ENCODE results near the gene SPTBN4. TPM values are rescaled to one million over a fixed set of nuclear protein-coding genes. Genes with fewer than 3 reads are reported as not detected.

The SPTBN4 gene
- total and polyA plus RNA-seq, 2 of the 4 experiments (the other 2 are of a cell fraction) = 0.72 to 0.91 TPM

GRCh38 chr19:40493778-40494177 is 27.0 kb downstream of the SPTBN4 start:
- Histone ChIP-seq H3K4me1 (ENCODE audit: control insufficient read depth, insufficient read depth, low read length) (no peaks in the 10 kb centered on the region), H3K23ac (ENCODE audit: low read depth, low read length) (no peak overlapping the region), H3K79me1 (ENCODE audit: low read depth in 1 of 2, low read length in 2 of 2) (no peaks in the 10 kb centered on the region), H3K4me2 (ENCODE audit: low read depth, low read length) (no peak overlapping the region), H3K27ac (ENCODE audit: insufficient read depth, low read length) (no peak overlapping the region), H3K9ac (ENCODE audit: low read depth, low read length) (no peak overlapping the region), H3K14ac (replicated peaks; ENCODE audit: low read depth, low read length) (no peak overlapping the region), H4K8ac (ENCODE audit: low read depth in 2 of 2, low read length in 2 of 2) (no peak overlapping the region), H4K5ac (ENCODE audit: low read depth, low read length) (no peak overlapping the region), H2AK5ac (ENCODE audit: low read depth, low read length) (no peak overlapping the region), H4K20me1 (ENCODE audit: insufficient read depth, low read length) (no peaks in the 10 kb centered on the region), H2AK9ac (replicated peaks; ENCODE audit: low read depth, low read length, poor library complexity) (no peak overlapping the region), H2BK120ac (ENCODE audit: low read depth, low read length) (no peak overlapping the region), H2AFZ (replicated peaks; ENCODE audit: low read length, poor library complexity) (no peak overlapping the region), H2BK5ac (ENCODE audit: low read depth, low read length, poor library complexity, severe bottlenecking) (no peak overlapping the region), H2BK15ac (ENCODE audit: low read depth, low read length) (no peak overlapping the region), H3K27me3 (ENCODE audit: control insufficient read depth, insufficient read depth, low read length) (peaks cover 21% of the 10 kb centered on the region), H3K9me1 (ENCODE audit: insufficient read depth, low read length) (no peaks in the 10 kb centered on the region), H3K9me3 (ENCODE audit: control insufficient read depth, insufficient read depth, low read length) (peaks cover 2% of the 10 kb centered on the region; the same call in 1 of the 2 replicates), H3K4me3 (ENCODE audit: insufficient read depth, low read depth, low read length) (no peak overlapping the region), H3K4ac (ENCODE audit: low read depth, low read length) (no peak overlapping the region), H3K56ac (ENCODE audit: extremely low read depth, insufficient read depth, low read length) (no peak overlapping the region), H3K18ac (ENCODE audit: low read depth, low read length) (no peak overlapping the region), H4K91ac (ENCODE audit: insufficient read depth, low read depth, low read length) (no peak overlapping the region), H2BK20ac (ENCODE audit: low read depth, low read length) (no peak overlapping the region), H3K36me3 (ENCODE audit: control insufficient read depth, insufficient read depth, low read length) (no peaks in the 10 kb centered on the region)
- no peak for ATAC-seq (ENCODE audit: low read depth)
- in situ Hi-C loops (cut with MboI; ENCODE audit: low sequenced_read_pairs) = no loop called here
- intact Hi-C loops (cut with micrococcal nuclease) = no loop called here
- POLR2A ChIA-PET (ENCODE audit: unreplicated experiment) = no interaction called here
- WGBS, 2 experiments (ENCODE audit: extremely low coverage in 2 of 2, insufficient read length in 1 of 2) = no CpG with 5 or more reads among the region's 4 CpGs
- DNase-seq = no peak
- TF ChIP-seq RFX5 (IDR thresholded peaks at IDR 0.05; ENCODE audit: low read depth, low read length) = no peak
- no peak for TF ChIP-seq CEBPB (IDR thresholded peaks at IDR 0.05; ENCODE audit: low read depth, low read length)
- no TSS peak for BruUV-seq (replicated peaks)
- CTCF ChIA-PET = no interaction called here
- dilution Hi-C loops (cut with HindIII; ENCODE audit: low sequenced_read_pairs, unreplicated experiment) = no loop called here
